ENCODE measurements around the gene CLTCL1.
A peak's percentile ranks its signal among the peaks of the same experiment; 100 is the strongest.
"Not testable (repeated sequence)": the region's sequence is repeated elsewhere in the genome, so short reads cannot be mapped to it uniquely, and the experiment has no call there.

CLTCL1 gene

DNA sequence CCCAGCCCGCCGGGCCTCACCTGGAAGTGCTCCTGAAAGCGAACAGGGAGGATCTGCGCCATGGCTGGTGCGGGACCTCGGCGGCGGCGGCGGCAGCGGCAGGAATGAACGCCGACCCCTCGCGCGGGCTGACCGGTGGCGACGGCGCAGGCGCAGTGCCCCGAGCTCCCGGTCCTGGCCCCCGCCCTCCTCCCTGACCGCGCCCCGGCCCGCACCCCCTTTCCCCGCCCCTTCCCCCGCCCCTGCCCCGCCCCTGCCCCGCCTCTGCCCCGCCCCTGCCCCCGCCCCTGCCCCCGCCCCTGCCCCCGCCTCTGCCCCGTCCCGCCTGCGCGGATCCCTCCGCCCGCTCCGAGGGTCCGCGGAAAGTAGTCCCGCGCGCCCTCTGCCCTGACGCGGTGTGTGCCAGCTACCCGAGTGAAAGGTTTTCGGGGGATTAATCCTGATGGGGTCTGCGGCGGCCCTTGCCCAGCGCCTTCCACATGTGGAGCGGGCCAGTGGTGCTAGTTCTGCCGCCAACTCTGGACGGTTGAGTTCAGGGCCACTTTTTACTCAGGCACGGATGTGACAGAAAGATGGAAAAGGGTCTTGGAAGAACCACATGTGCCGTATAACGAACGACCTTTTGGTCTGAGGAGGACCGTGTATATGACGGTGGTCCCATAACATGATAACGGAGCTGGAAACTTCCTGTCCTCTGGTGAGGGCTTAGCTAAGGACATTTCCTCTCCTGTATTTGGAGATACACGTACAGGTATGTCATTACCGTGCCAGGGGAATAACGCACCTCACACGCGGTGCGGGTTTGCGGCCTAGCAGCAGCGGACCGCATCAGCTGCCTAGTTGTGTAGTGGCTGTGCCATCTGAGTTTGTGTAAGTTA lies at the start of gene CLTCL1:
Gene CLTCL1, minus strand, starts transcription at position 140 of the 878 bp plus-strand sequence. Its CDS starts 78 bp downstream, at position 62.
- peak; percentile 53 to 56 for DNase-seq (ENCODE audit: low read depth in 2 of 2)

DNA sequence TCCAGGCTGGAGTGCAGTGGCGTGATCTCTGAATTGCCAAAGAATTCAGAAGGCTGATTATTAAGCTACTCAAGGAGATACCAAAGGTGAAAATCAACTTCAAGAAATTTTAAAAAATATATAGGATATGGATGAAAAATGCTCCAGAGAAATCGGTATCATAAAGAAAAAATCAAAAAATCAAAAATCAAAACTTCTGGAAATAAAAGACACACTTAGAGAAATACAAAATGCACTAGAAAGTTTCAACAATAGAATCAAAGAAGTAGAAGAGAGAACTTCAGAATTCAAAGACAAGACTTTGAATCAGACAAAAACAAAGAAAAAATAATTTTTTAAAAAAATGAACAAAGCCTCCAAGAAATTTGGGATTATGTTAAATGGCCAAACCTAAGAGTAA lies 45.6 kb upstream of the CLTCL1 start:
- no peak for DNase-seq (ENCODE audit: low read depth in 2 of 2)

DNA sequence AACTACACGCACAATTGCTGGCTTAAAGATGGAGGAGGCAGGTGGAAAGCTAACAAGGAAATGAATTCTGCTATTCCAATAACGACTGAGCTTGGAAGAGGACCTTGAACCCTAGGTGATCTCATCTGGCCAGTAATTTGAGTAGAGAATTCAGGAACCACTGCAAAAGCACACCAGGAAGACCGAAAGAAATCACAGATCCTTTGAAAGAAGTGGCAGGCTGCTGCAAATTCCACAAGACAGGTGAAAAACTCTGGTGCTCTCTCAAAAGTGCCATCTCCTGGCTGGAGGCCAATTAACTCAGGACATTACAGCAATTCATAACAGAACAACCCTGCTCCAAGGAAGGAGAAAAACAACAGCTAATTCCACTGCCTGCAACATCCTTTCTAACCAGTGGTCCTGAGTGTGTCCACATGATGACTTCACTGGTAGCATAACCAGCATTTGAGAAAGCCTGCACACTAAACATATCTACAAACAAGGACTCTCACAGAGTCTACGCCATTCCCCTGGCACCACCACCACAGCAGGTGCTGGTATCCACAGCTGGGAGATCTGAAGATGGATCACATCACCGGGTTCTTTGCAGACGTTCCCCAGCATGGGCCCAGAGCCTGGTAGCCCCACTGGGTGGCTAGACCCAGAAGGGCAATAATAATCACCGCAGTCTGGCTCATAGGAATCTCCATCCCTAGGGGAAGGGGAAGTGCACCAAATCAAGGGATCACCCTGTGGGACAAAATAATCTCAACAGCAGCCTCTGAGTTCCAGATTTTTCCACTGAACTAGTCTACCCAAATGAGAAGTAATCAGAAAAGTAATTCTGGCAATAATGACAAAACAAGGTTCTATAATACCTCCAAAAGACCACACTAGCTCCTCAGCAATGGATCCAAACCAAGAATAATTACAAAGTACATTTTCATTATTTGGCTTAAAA lies 44.9 kb upstream of the CLTCL1 start:
- DNase-seq (ENCODE audit: low read depth in 2 of 2), result no peak

DNA sequence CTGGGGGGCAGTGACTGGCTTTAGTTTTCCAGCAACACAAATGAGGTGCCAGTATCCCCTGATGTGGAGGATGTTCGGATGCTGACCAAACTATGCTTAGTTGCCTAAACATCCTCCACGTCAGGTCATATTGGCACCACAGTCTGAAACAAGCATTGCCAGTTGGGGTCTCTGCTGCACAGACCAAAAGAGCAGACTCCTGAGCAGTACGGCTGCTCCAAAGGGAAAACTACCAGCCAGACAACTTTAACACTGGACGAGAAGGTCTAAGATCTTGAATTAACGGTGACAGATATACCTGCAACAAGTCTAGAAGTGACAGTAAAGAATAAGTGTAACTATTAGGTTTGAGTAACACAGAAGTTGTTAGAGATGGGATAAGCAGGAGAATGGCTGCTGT lies 40.5 kb upstream of the CLTCL1 start:
- DNase-seq (ENCODE audit: low read depth in 2 of 2), result no peak

DNA sequence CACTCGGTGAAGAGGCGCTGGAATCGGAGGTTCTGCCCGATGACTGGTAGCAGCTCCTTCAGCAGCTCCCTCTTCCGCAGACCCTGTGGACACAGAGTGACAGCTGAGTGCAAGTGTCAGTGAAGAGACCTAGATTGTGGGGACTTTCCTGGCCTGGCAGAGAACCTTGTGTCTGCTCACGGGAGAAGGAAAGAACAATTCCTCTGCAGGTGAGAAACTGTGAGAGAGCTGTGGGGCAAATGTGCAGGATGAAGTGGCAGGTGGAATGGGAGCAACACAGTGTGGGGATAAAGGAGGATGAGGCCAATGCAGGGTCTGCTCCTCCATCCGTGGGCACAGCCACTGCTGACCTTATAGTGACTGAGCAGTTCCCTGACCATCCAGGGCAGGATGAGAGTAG lies 40.0 kb upstream of the CLTCL1 start:
- DNase-seq (ENCODE audit: low read depth in 2 of 2), result no peak

DNA sequence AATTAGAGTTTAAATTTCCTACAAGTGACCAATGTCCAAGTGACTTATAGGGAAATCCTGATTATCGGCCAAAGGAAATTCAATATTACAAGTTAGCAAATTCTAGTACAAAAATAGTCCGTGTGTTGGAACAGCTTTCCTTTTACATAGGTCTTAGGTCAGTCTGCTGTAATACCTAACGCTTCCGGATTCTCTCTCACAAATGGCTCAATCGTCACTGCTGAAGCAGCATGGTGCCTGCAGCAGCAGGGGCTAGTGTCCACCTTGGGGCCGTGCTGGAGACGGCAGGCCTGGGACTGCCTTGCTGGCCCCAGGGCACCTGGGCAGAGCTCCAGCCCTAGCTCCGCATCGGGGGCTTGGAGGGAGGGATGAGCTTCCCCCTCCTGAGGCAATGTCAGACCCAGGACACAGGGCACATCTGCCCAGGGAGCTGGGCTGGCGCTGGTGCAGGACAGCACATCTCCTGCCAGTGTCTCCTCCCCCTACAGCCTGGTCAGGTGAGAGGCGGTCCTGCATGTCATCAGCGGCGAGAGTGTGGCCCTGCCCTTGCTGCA lies 39.4 kb upstream of the CLTCL1 start:
- no peak for DNase-seq (ENCODE audit: low read depth in 2 of 2)

DNA sequence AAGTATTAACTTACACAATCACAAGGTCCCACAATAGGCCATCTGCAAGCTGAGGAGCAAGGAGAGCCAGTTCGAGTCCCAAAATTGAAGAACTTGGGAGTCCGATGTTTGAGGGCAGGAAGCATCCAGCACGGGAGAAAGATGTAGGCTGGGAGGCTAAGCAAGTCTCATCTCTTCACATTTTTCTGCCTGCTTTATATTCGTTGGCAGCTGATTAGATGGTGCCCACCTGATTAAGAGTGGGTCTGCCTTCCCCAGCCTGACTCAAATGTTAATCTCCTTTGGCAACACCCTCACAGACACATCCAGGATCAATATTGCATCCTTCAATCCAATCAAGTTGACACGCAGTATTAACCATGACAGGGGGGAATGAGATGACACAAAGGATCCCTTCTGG lies 38.7 kb upstream of the CLTCL1 start:
- DNase-seq (ENCODE audit: low read depth in 2 of 2), result not testable (repeated sequence)

DNA sequence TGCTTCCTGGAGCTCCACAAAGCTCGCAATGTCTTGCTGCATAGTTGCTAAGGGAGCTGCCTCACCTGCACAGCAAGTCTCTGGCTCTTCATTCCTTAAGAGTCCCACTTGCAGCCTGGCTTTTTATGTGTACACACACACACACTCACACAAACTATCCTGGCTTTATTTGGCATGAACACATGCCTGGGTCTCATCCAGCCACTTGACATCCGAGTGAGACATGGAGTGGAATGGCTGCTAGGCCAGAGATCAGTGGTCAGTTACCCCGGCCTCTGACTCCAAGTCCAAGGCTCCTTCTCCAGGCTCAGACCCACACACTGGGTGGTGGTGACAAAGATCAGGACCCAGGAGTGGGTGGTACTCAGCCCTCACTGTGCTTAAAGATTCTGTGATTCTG lies 37.9 kb upstream of the CLTCL1 start:
- DNase-seq (ENCODE audit: low read depth in 2 of 2), result no peak

DNA sequence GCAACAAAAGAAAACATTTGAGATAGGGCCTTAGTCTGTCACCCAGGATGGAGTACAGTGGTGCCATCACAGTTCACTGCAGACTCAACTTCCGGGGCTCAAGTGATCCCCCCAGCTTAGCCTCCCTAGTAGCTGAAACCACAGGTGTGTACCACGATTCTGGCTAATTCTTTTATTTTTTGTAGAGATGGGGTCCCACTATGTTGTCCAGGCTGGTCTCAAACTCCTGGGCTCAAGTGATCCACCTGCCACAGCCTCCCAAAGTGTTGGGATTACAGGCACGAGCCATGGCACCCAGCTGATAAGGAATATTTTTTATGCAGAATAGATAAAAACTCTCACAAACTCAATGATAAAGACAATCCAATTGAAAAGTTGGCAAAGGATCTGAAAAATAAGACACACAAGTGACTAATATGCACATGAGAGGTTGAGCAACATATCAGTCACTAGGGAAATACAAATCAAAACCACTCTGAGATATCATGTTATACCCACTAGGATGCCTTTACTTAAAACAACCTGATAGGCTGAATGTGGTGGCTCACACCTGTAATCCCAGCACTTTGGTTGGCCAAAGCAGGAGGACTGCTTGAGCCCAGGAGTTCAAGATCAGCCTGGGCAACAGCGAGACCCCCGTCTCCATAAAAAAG lies 33.9 kb upstream of the CLTCL1 start:
- DNase-seq (ENCODE audit: low read depth in 2 of 2), result no peak

DNA sequence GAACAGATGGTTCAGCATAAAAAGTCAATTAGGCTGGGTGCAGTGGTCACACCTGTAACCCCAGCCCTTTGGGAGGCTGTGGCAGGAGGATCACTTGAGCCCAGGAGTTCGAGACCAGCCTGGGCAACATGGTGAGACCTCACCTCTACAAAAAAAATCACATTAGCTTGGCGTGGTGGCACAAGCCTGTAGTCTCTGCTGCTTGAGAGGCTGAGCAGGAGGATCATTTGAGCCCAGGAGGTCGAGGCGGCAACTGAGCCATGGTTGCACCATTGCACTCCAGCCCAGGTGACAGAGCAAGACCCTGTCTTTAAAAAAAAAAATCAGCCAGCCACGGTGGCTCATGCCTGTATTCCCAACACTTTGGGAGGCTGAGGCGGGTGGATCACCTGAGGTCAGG lies 31.9 kb upstream of the CLTCL1 start:
- not testable (repeated sequence) for DNase-seq (ENCODE audit: low read depth in 2 of 2)

DNA sequence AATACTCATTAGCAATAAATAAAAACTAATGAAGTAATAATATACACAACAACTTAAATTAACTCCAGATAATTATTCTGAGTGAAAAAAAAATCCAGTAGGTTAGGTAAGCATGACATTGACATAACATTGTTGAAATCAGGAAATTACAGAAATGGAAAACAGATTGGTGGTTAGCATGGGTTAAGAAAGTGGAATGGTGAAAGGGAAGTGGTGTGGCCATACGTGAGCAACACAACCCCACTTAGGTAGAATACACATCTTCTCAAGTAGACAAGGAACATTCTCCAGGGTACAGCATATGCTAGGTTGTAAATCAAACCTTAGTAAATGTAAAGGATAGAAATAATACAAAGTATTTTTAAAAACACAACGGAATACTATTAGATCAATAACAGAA lies 30.2 kb upstream of the CLTCL1 start:
- no peak for DNase-seq (ENCODE audit: low read depth in 2 of 2)

DNA sequence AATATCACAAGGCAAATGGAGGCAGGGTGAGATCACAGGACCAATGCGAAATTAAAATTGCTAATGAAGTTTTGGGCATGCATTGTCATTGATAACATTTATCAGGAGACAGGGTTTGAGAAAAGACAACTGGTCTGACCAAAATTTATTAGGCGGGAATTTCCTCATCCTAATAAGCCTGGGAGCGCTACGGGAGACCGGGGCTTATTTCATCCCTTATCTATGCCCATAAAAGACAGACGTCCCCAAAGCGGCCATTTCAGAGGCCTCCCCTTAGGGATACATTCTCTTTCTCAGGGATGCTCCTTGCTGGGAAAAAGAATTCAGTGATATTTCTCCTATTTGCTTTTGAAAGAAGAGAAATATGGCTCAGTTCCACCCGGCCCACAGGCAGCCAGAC lies 28.6 kb upstream of the CLTCL1 start:
- not testable (repeated sequence) for DNase-seq (ENCODE audit: low read depth in 2 of 2)

DNA sequence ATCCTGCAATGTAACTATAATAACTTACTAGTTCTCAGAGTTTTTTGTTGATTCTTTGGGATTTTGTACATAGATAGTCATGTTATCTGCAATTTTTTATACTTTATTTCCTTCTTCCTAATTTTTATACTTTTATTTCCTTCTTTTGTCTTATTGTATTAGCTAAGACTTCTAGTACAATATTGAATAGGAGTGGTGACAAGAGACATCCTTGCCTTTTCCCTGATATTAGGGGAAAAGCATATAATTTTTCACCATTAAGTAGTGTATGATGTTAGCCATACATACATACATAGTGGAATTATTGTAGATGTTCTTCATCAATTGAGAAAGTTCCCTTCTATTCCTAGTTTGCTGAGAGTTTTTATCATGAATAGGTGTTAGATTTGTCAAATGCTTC lies 27.8 kb upstream of the CLTCL1 start:
- DNase-seq (ENCODE audit: low read depth in 2 of 2), result no peak

DNA sequence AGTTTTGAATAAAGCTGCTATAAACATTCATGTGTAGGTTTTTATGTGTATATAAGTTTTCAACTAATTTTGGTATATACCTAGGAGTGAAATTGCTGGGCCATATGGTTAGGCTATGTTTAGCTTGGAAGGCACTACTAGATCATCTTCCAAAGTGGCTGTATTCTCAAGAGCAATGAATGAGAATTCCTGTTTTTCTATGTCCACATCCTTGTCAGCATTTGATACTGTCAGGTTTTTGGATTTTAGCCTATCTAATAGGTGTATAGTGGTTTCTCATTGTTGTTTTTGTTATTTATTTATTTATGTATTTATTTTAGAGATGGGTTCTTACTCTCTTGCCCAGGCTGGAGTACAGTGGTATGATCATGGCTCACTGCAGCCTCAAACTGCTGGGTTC lies 26.3 kb upstream of the CLTCL1 start:
- no peak for DNase-seq (ENCODE audit: low read depth in 2 of 2)

DNA sequence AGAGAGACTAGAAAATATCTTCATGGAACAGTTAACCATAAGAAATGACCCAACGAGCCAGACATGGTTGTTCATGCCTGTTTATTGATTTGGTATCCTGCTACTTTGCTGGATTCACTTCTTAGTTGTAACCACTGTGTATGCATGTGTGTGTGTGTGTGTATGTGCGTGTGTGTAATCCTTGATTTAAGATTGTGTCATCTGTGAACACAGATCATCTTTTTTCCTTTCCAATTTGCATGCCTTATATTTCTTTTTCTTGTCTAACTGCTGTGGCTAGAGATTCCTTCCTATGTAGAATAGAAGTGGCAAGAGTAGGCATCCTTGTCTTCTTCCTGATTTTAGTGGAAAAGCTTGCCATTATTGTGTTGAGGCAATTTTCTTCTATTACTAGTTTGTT lies 16.4 kb upstream of the CLTCL1 start:
- DNase-seq (ENCODE audit: low read depth in 2 of 2), result no peak

DNA sequence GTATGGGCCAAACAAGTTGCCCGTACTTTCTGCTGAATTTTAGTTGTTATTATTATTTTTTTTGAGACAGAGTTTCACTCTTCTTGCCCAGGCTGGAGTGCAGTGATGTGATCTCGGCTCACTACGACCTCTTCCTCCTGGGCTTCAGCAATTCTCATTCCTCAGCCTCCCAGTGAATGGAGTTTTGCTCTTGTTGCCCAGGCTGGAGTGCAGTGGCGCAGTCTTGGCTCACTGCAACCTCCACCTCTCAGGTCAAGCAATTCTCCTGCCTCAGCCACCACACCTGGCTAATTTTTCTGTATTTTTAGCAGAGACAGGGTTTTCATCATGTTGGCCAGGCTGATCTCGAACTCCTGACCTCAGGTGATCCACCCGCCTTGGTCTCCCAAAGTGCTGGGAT lies 15.0 kb upstream of the CLTCL1 start:
- not testable (repeated sequence) for DNase-seq (ENCODE audit: low read depth in 2 of 2)

DNA sequence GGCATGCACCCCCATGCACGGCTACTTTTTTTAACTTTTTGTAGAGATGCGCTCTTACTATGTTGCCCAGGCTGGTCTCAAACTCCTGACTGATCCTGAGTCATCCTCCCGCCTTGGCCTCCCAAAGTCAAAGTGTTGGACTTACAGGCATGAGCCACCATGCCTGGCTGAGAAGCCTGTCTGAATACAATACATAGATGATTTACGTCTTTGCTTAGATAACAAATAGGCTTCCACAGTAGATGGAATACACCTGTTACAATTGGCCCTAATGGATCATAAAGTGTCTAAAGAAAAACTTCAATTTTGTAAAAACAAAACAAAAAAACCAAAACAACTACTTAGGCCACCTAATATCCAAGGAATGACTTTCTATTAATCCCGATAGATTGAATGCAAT lies 13.0 kb upstream of the CLTCL1 start:
- DNase-seq (ENCODE audit: low read depth in 2 of 2), result no peak

DNA sequence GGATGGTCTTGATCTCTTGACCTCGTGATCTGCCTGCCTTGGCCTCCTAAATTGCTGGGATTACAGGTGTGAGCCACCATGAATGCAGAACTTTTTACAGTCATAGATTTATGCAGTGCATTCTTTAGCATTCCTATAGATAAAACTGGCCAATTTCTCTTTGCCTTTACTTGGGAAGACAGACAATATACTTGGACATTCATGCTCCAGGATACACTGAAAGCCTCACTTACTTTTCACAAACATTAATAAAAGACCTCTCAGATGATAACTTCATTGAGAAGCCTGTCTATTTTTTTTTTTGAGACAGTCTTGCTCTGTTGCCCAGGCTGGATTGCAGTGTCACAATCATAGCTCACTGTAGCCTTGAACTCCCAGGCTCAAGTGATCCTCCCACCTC lies 12.3 kb upstream of the CLTCL1 start:
- no peak for DNase-seq (ENCODE audit: low read depth in 2 of 2)

DNA sequence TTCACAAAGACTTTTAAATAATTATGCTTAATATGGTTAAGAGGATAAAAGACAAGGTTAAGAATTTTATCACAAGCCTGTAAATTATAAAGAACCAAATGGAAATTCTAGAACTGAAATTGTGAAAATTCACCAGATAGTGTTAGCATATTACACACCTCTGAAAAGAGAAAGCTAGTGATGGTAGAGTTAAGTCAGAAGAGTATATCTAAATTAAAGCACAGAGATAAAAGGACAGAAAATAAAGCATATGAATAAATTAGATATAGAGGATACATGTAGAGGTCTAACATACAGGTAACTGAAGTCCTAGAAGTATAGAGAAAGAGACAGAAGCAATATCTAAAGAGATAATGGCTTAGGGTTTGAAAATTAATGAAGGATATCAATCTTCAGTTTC lies 4.2 kb upstream of the CLTCL1 start:
- DNase-seq (ENCODE audit: low read depth in 2 of 2), result no peak

DNA sequence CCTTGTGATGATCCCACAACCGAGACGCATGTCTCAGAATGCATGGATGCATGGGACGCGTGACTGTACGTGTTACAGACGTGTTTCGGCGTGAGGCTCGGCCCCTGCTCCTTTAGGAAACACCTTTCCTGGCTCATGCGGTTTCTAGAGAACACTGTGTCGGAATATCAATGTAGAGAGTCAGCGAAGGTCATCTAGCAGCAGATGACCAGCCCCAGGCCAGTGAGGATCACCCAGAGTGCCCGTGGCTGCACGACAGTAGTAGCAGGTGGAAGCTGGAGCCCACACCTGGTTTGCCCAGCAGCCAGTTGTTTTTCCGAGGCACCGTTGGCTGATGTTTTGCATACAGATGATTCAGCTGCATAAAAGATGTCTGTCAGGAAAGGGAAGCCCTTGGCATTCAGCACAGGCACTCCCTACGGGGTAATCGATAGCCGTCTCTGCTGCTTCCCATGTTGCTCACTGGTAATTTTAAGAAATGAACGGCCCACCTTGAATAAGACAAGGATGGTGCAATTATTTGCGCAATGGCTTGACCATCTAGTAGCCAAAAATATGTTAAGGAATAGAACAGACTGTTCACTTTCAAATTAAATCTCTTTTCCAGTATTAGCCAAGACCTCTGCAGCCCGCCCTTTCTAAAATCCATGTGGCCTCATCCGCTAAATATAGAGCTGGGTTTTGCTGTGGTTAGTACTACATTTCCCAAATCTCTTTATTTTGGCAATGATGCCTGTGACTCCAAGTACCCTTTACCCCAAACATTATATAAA lies 1.1 kb upstream of the CLTCL1 start:
- no peak for DNase-seq (ENCODE audit: low read depth in 2 of 2)

DNA sequence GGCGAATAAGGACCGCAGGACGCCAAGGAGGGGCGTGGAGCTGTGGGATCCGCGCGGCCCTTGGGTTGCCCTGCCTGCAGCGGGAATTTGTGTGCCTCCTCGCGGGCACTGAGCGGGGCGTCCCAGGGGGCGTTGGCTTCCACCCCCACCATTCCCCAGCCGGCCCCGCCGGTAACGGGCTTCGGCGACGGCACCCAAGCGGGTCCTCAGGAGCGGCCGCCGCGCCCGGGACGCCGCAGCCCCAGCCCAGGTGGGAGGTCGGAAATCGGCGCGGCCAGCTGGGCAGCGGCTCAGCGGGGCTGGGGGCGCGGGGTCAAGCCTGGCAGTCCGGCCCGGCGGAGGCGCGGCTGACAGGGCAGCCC lies 320 bp downstream of the CLTCL1 start:
- no peak for DNase-seq (ENCODE audit: low read depth in 2 of 2)
